ENCODE results near the gene TREM2. TPM values are rescaled to one million over a fixed set of nuclear protein-coding genes. Genes with fewer than 3 reads are reported as not detected.

The TREM2 gene
- total RNA-seq, 2 donors from 2014 or later = not detected

GRCh38 chr6:41194386-41194785 is 31.5 kb upstream of the TREM2 start:
- no peaks in the 10 kb centered on the region for H3K36me3 ChIP-seq (ENCODE audit: control insufficient read depth, insufficient read depth, low read length)
- H3K4me1 ChIP-seq (ENCODE audit: control insufficient read depth, insufficient read depth, low read length) = no peaks in the 10 kb centered on the region
- H3K9me3 Mint-ChIP-seq = peaks cover 12% of the 10 kb centered on the region
- H3K27ac Mint-ChIP-seq = no peak overlapping the region
- H3K4me1 Mint-ChIP-seq = no peaks in the 10 kb centered on the region
- peaks cover 14% of the 10 kb centered on the region for H3K9me3 ChIP-seq (ENCODE audit: control insufficient read depth, low read length)
- no peak overlapping the region for H3K27ac ChIP-seq (ENCODE audit: low read depth, low read length)
- no peak overlapping the region for H3K4me3 ChIP-seq (ENCODE audit: low read length)
- no peak for DNase-seq
- no peak overlapping the region for H3K9ac ChIP-seq (ENCODE audit: extremely low read depth, low read length, poor library complexity, severe bottlenecking)
- no peaks in the 10 kb centered on the region for H3K36me3 Mint-ChIP-seq (ENCODE audit: low read depth)
- H3K27me3 Mint-ChIP-seq (ENCODE audit: insufficient read depth) = peaks cover 32% of the 10 kb centered on the region
- H3K4me3 Mint-ChIP-seq = no peak overlapping the region
- 94% methylated on average over 3 of the region's 3 CpGs; no CpG with 5 or more reads in 1 of the 2 experiments for WGBS, 2 experiments (ENCODE audit: insufficient coverage in 1 of 2, insufficient read length in 1 of 2)
- peaks cover 19% of the 10 kb centered on the region for H3K27me3 ChIP-seq (ENCODE audit: control insufficient read depth, insufficient read depth, low read length, poor library complexity, severe bottlenecking)
- TF ChIP-seq CTCF (conservative IDR thresholded peaks at IDR 0.05) = no peak

DNA sequence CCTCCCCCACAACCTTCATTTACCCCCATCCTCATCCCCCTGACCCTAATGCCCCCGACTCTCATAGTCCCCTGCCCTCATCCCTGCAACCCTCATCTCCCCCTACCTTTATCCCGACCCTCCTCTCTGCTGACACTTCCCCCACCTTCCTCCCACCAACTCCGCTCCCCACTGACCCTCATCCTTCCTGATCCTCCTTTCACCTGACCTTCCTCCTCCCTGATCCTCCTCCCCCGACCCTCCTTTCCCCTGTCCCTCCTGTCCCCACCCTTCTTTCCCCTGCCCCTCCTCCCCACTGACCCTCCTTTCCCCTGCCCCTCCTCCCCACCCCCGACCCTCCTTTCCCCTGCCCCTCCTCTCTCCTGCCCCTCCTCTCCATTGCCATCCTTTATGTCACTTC is 31.0 kb upstream of the TREM2 start:
- Mint-ChIP-seq H3K27ac (no peak overlapping the region), H3K4me1 (no peaks in the 10 kb centered on the region), H3K27me3 (ENCODE audit: insufficient read depth) (peaks cover 32% of the 10 kb centered on the region), H3K36me3 (ENCODE audit: low read depth) (no peaks in the 10 kb centered on the region), H3K4me3 (no peak overlapping the region), H3K9me3 (peaks cover 15% of the 10 kb centered on the region)
- H3K9me3 ChIP-seq (ENCODE audit: control insufficient read depth, low read length) = peaks cover 17% of the 10 kb centered on the region
- WGBS, 2 experiments (ENCODE audit: insufficient coverage in 1 of 2, insufficient read length in 1 of 2) = 77 to 83% methylated on average over 2 to 5 of the region's 5 CpGs
- H3K27me3 ChIP-seq (ENCODE audit: control insufficient read depth, insufficient read depth, low read length, poor library complexity, severe bottlenecking) = peaks cover 19% of the 10 kb centered on the region
- H3K4me3 ChIP-seq (ENCODE audit: low read length) = no peak overlapping the region
- no peaks in the 10 kb centered on the region for H3K36me3 ChIP-seq (ENCODE audit: control insufficient read depth, insufficient read depth, low read length)
- no peak for TF ChIP-seq CTCF (conservative IDR thresholded peaks at IDR 0.05)
- DNase-seq = no peak
- no peaks in the 10 kb centered on the region for H3K4me1 ChIP-seq (ENCODE audit: control insufficient read depth, insufficient read depth, low read length)
- H3K9ac ChIP-seq (ENCODE audit: extremely low read depth, low read length, poor library complexity, severe bottlenecking) = no peak overlapping the region
- H3K27ac ChIP-seq (ENCODE audit: low read depth, low read length) = no peak overlapping the region

DNA sequence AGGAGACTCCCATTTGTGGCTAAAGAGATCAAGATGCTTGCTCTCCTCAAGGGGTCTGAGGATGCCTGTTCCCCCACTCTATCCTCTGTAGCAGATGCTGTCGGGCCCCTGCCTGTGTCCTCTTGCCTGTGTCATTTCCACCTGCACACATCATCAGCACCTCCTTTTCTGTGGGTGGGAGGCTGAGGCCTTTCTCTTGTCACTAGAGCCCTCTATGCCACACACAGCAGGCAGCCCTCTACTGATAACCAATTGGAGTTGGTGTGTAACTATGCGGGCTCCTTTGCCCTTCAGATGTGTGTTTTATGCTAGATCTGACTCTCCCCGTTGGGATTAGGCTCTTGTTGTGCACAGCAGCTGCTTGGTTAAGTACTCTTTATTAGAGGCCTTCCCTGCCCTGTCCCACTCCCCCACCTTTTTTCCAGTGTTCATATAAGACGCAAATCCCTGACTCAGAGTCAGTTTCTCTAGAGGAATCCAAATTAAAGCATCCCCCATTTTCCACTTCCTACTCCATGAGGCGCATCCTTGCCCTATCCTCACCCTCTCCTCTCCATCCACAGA is 30.3 kb upstream of the TREM2 start:
- Histone ChIP-seq H3K27me3 (ENCODE audit: control insufficient read depth, insufficient read depth, low read length, poor library complexity, severe bottlenecking) (peaks cover 19% of the 10 kb centered on the region), H3K27ac (ENCODE audit: low read depth, low read length) (no peak overlapping the region), H3K36me3 (ENCODE audit: control insufficient read depth, insufficient read depth, low read length) (no peaks in the 10 kb centered on the region), H3K9ac (ENCODE audit: extremely low read depth, low read length, poor library complexity, severe bottlenecking) (no peak overlapping the region), H3K4me3 (ENCODE audit: low read length) (no peak overlapping the region), H3K9me3 (ENCODE audit: control insufficient read depth, low read length) (peaks cover 17% of the 10 kb centered on the region), H3K4me1 (ENCODE audit: control insufficient read depth, insufficient read depth, low read length) (no peaks in the 10 kb centered on the region)
- Mint-ChIP-seq H3K4me3 (no peak overlapping the region), H3K27ac (no peak overlapping the region), H3K9me3 (peaks cover 15% of the 10 kb centered on the region), H3K27me3 (ENCODE audit: insufficient read depth) (peaks cover 32% of the 10 kb centered on the region), H3K36me3 (ENCODE audit: low read depth) (no peaks in the 10 kb centered on the region), H3K4me1 (no peaks in the 10 kb centered on the region)
- WGBS, 2 experiments (ENCODE audit: insufficient coverage in 1 of 2, insufficient read length in 1 of 2) = 87 to 89% methylated on average over 3 to 5 of the region's 5 CpGs
- no peak for DNase-seq
- no peak for TF ChIP-seq CTCF (conservative IDR thresholded peaks at IDR 0.05)

All from endodermal cell (in vitro differentiated cells).